ENCODE data around the gene IL12RB2.
"Not testable (repeated sequence)": the region's sequence is repeated elsewhere in the genome, so short reads cannot be mapped to it uniquely, and the experiment has no call there.

Gene IL12RB2

DNA sequence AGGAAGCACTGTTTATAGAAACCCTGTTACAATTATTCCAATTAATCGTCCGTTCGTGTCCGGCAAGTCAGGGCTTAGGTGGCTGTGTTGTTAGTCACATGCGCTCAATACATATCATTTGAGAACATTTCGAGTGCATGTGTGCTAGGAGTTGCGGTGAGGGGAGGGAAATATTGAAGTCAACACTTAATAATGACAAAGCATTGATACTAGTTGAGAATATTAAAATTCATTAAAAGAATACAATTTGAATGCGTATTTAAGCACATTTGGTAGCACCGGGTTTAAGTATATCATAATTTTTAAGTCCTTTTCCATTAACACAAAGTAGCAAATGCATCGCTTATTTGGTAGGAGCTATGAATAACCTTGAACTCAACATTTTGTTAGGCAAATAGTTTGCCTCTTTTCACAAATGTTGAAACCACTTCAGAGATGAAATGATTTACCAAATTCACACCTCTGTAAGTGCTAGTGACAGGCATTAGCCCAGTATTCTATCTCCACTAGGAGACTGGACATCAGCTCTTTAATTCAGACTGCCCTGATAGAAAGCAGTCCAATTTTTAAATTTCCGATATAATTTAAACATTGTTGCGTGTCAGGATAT lies 123.6 kb downstream of the IL12RB2 start:
- no peak for DNase-seq (ENCODE audit: low read depth)

DNA sequence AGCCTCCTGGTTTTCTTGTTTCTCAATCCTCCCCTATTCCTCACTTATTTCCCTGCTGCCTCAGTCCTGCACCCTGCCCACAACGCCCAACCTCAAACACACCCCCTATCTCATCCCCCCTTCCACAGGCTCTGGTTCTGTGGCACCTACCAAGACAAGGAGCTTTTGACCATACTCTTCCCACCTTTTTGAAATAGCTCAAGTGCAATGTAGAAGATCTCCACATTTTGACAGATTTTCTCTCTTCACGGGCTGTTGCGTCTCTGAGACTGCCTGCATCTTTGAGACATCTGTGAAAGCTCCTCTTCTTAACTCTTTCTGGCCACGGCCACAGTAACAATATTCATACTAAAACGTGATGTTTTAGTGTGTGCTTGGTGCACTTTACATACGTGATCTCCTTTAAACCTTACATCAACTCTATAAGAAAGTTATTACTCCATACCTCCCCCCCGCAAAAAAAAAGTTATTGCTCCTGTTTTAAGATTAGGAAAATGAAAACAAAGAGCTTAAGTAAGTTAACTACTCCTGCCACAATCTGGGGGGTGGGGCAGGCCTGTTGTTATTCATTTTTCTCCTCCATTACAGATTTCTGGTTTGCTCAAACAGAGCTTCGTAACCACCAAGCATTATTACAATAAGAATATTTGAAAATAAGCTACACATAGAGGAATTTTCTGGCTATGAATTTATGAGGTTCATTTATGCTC lies 124.4 kb downstream of the IL12RB2 start:
- no peak for DNase-seq (ENCODE audit: low read depth)

DNA sequence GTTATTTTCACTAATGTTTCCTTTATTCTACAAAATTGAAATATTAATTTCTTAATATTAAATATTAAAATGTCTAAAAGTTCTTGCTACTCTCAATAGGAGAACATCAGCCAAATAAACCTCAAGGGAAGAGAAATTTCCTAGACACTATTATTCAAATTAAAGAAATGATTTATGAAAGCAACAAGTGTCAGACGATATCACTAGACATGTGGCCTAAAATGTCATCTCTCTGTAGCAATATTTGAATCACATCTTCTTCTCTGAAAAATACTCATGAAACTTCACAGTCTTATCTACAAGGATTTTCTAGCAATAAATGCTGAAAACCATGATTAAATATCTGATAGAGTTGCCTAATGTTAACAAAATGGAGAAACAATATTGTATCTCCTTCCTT lies 125.1 kb downstream of the IL12RB2 start:
- no peak for DNase-seq (ENCODE audit: low read depth)

DNA sequence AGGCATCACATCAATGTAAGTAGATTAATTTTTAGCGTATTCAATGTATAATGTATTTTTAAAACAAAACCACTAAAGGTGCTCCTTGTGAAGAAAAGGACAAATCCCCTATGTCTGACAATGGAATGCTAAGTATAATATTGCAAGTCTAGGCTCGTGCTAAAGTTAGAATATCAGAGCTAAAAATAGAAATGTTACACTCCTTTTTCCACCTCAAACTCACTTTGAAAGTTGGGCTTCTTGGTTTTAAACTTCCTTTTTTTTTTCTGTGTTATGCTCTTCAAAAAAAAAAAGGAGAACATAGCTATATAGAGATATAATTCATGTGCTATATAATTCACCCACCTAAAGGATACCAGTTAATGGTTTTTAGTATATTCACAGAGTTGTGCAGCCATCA lies 126.2 kb downstream of the IL12RB2 start:
- DNase-seq (ENCODE audit: low read depth) = no peak

DNA sequence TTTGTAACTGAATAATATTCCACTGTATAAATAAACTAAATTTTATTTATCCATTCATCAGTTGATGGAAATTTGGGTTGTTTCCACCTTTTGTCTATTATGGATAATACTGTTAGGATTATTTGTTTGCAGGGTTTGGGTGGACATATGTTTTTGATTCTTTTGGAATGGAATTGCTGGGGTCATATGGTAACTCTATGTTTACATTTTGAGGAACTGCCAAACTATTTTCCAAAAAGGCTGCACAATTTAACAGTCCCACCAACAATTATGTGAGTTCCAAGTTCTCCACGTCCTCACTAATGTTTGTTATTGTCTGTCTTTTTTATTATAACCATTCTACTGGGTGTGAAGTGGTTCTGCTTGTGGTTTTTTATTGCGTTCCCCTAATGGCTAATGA lies 126.8 kb downstream of the IL12RB2 start:
- no peak for DNase-seq (ENCODE audit: low read depth)

DNA sequence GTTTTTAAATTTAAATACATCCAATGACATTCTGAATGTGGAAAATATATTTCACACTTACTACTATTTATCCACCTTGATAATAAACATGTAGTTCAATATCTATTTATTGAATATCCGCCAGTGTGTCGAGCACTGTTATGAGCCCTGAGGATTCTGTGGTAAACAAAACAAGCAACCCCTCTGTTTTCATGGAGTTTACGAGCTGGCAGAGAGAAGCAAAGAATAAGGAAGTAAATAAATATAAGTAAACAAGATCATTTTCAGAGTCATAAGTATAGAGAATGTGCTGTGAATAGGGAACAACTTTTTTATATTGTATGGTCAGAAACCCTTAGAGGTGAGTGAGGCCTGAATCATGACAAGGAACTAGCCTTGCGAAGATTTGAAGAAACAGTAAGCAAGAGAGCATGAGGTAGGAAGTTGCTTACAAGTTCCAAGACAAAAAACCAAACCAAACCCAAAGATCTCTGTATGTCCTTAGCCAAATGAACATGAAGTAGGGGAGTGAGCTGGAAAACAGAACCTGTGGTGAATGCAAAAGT lies 128.9 kb downstream of the IL12RB2 start:
- DNase-seq (ENCODE audit: low read depth) = no peak

DNA sequence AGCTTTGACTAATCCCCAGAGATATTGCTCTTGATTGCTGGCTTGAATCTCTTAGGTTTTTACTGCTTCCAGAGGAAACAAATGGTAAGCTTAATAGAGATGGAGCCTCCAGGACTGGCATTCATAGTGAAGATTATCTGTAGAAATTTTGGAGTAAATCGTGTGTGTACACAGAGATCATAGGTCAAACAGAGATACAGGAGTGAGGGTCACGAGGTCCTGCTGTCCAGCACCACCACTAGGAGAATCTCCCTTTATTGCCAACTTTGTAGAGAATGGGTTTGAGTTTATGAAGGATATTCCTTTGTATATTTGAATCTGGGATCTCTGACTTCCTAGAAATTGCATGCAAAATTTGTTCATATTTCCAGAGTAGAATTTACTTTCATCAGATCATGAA lies 130.3 kb downstream of the IL12RB2 start:
- no peak for DNase-seq (ENCODE audit: low read depth)

DNA sequence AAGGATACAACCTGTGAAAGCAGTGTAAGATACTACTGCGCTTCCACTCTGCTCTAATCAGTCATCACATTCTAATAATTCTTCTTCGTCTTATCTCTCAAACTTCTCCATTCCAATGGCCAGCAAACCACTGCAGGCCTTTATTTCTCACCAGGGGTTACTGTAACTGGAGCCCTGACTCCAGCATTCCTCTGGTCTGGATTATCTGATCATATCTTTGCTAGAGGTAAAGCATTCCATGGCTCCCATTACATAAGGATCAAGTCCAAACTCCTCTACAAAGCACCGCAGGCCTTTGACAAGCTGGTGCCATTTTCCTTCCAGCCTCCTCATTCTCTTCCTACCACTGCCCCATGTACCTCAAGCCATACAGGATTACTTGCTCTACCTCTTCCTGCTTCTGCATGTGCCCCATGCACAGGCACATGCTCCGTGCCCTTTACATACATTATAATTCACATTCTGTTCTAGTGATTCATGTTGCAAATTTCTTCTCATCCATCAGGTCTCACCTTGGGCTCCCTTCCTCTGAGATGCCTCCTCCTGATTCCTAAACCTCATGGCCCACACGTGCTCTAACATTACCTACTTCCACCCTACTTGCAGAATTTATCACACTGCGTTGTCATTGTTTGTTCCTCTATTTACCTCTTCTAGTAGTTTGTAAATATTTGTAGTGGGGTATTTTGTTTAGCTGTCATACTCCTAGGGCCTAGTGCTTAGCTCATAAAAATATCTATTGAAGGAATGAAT lies 131.8 kb downstream of the IL12RB2 start:
- peak; percentile 54 for DNase-seq (ENCODE audit: low read depth)

DNA sequence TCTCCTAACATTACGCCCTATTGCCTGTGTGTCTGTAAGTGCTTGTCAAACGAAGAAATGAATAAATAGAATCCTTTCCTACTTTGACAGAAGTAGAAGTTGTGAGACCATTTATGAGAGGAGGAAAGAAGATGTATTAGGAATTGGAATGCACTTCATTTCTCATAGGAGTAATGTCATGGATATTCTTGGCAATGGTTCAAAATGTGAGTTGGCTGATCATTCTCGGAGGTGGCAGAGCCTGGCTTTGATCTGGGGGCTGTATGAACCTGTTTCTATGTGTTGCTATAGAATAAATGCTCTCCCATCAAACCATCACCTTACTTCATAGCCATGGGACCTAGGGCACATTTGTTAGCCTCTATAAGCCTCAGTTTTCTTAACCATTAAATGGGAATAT lies 132.7 kb downstream of the IL12RB2 start:
- DNase-seq (ENCODE audit: low read depth) = no peak

DNA sequence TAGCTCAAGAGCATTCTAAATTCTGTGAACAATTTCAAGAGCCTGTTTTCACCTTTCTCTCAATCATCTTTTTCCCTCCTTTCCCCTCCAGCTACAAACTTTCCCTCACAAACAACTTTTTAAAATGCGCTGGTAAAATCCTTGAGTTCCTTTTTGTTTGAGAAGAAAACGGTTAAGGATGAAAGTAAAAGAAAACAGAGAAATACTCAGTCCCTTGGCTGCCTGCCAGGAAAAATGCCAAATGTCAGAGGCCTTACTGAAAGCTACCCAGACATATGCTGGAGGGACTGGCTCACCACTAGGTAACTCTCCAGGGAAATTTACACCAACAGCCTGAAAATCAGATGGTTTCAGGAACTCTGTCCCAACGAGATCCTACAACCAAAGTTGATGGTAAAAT lies 133.5 kb downstream of the IL12RB2 start:
- peak; percentile 59 for DNase-seq (ENCODE audit: low read depth)

DNA sequence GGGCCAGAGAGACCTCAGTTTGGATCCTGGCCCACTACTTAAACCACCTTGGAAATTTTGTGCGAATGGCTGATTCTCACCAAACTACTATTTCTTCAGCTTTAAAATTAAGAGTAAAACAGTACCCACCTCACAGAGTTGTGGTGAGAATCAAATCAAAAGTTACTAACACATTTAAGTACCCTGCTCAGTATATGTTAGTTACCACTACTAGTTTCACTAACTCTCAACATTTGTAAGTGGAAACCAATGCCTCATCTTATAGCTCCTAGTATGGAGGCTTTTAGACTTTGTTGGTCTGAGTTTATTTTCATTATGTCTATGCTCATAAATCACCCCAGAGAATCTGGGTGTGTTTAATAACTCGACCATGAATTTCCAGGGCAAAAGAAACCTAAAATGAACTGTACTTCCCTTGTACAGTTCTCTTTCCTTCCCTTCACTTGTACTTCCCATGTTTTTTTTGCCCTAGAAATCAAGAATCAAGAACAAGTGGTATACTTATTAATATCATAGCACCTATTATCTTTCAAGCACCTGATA lies 134.1 kb downstream of the IL12RB2 start:
- no peak for DNase-seq (ENCODE audit: low read depth)

DNA sequence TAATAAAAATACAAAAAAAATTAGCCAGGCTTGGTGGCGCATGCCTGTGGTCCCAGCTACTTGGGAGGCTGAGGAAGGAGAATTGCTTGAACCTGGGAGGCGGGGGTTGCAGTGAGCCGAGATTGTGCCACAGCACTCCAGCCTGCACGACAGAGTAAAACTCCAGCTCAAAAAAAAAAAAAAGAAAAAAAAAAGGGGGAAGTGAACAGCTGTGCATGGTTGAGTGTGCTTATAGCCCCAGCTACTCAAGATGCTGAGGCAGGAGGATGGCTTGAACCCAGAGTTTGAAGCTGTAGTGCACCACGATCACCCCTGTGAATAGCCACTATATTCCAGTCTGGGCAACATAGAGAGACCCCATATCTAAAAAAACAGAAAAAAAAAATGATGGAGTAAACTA lies 138.3 kb downstream of the IL12RB2 start:
- DNase-seq (ENCODE audit: low read depth) = not testable (repeated sequence)
